Gastroesophageal sphincter (tissue), 4 donors: ENCODE data around the gene TET2. TPM values are rescaled to one million over a fixed set of nuclear protein-coding genes. Genes with fewer than 3 reads are reported as not detected.

Source experiments
- ATAC-seq: fragments of 150-250 bp; one replicate; pipeline ENCODE4 v1.9.1; 2016; ENCODE audit warnings: mild to moderate bottlenecking, moderate library complexity
- H3K27ac ChIP-seq, 4 donors: fragments of 200-600 bp; sonication (generic) in 3 of 4; 1 replicate in 3 of 4; 2 replicates in 1 of 4; pipeline ENCODE4 v1.5.1; 2016 to 2019
- H3K27me3 ChIP-seq: fragments of 200-600 bp; sonication (generic); one replicate; pipeline ENCODE4 v1.5.1; 2019
- H3K36me3 ChIP-seq, 2 donors: fragments of 200-600 bp; sonication (generic); one replicate each; pipeline ENCODE4 v1.5.1; 2019; ENCODE audit warnings: control low read depth in 1 of 2
- H3K4me1 ChIP-seq, 3 donors: fragments of 200-600 bp; sonication (generic); 1 replicate in 2 of 3; 2 replicates in 1 of 3; pipeline ENCODE4 v1.5.1; 2016 to 2019; ENCODE audit warnings: control low read depth in 2 of 3
- H3K4me3 ChIP-seq, 2 donors: fragments of 200-600 bp; sonication (generic); one replicate each; pipeline ENCODE4 v1.5.1; 2019; ENCODE audit warnings: mild to moderate bottlenecking in 1 of 2, moderate library complexity in 1 of 2
- H3K9me3 ChIP-seq, 3 donors: fragments of 200-600 bp; sonication (generic); one replicate each; pipeline ENCODE4 v1.5.1; 2017 to 2019; ENCODE audit warnings: control low read depth in 2 of 3
- CTCF ChIP-seq, 4 experiments: fragments of 200-600 bp in 2 of 4; fragments of 450-650 bp in 2 of 4; sonication (generic) in 1 of 4; IDR thresholded peaks; one replicate each; pipeline ENCODE4 v1.5.1; 2017 to 2019; ENCODE audit warnings: antibody characterized with exemption in 4 of 4, mild to moderate bottlenecking in 2 of 4, moderate library complexity in 2 of 4
- EP300 ChIP-seq: sonication (generic); formaldehyde crosslinking; IDR thresholded peaks from one replicate; pipeline ENCODE4 v1.6.1; 2017; ENCODE audit warnings: antibody characterized with exemption, mild to moderate bottlenecking
- POLR2A ChIP-seq, 2 donors: fragments of 450-650 bp; IDR thresholded peaks; one replicate each; pipeline ENCODE4 v1.6.1; 2017; ENCODE audit warnings: antibody characterized with exemption in 2 of 2, mild to moderate bottlenecking in 2 of 2, moderate library complexity in 1 of 2
- POLR2AphosphoS5 ChIP-seq: sonication (generic); formaldehyde crosslinking; IDR thresholded peaks from one replicate; pipeline ENCODE4 v1.6.1; 2017; ENCODE audit warnings: antibody characterized with exemption
- WGBS, 2 donors: methylation state at CpG; one replicate each; pipeline ENCODE4 v1.1.5; 2018; ENCODE audit warnings: low coverage in 1 of 2; 5-methylcytosine and 5-hydroxymethylcytosine counted together
- total RNA-seq, 4 donors: library from RNA; depleted of rRNA; stranded (reverse); fragments of >200 nt; gene quantifications; one replicate each; pipeline ENCODE4 v1.1.0, GENCODE V29; 2016

TET2 gene
- total RNA-seq, result 10 to 100 TPM; 22.5 to 37.7 (median 27.8) TPM

GRCh38 chr4:105146276-105147015, at the start of gene TET2:
Gene TET2, plus strand, starts transcription at chr4:105146876. Its CDS starts 87,067 bp downstream, at chr4:105233943.
- H3K27me3 ChIP-seq, result no peaks in the 10 kb centered on the region
- peak within 1 kb of the TSS; percentile 63 to 81 for H3K4me3 ChIP-seq
- 0 to 1% methylated on average over 10 to 12 of the region's 77 CpGs for WGBS, 2 donors
- peak; percentile 86 for ATAC-seq
- peak within 1 kb of the TSS; percentile 83 to 90 (median 86) for H3K27ac ChIP-seq
- TF ChIP-seq CTCF (IDR thresholded peaks at IDR 0.05) (peak in 3 of 4 experiments; percentile 9 to 40 (median 27)), POLR2AphosphoS5 (peak; percentile 36), EP300 (no peak), POLR2A (IDR thresholded peaks at IDR 0.05) (peak; percentile 67 to 74)
- H3K36me3 ChIP-seq, result no peaks in the 10 kb centered on the region
- peaks cover 0 to 39% (median 4%) of the 10 kb centered on the region in 3 donors for H3K4me1 ChIP-seq
- H3K9me3 ChIP-seq, result no peaks in the 10 kb centered on the region

GRCh38 chr4:105102016-105102415, 44.7 kb upstream of the TET2 start:
- TF ChIP-seq POLR2AphosphoS5 (no peak), POLR2A (IDR thresholded peaks at IDR 0.05) (no peak), EP300 (no peak), CTCF (IDR thresholded peaks at IDR 0.05) (no peak)
- Histone ChIP-seq H3K9me3 (peaks cover 0 to 2% (median 0%) of the 10 kb centered on the region in 3 donors), H3K27me3 (no peaks in the 10 kb centered on the region), H3K27ac (no peak overlapping the region), H3K4me3 (no peak overlapping the region), H3K4me1 (no peaks in the 10 kb centered on the region), H3K36me3 (no peaks in the 10 kb centered on the region)
- ATAC-seq, result no peak

- peak; percentile 90 for ATAC-seq
- no peak overlapping the region for H3K4me3 ChIP-seq
- H3K27ac ChIP-seq, result peak overlapping the region in 3 of 4 donors; percentile 19 to 69 (median 65)
- no peak for TF ChIP-seq EP300
- TF ChIP-seq CTCF (IDR thresholded peaks at IDR 0.05), result no peak
- TF ChIP-seq POLR2AphosphoS5, result peak; percentile 34
- TF ChIP-seq POLR2A (IDR thresholded peaks at IDR 0.05), result no peak
- H3K36me3 ChIP-seq, result no peaks in the 10 kb centered on the region
- no peaks in the 10 kb centered on the region for H3K27me3 ChIP-seq
- H3K4me1 ChIP-seq, result no peaks in the 10 kb centered on the region
- H3K9me3 ChIP-seq, result no peaks in the 10 kb centered on the region
These were observed 40.2 kb upstream of the TET2 start for GRCh38 chr4:105106426-105106825.

- H3K9me3 ChIP-seq, result no peaks in the 10 kb centered on the region
- no peak overlapping the region for H3K4me3 ChIP-seq
- no peaks in the 10 kb centered on the region for H3K4me1 ChIP-seq
- 63 to 76% methylated on average over 3 to 5 of the region's 5 CpGs for WGBS, 2 donors
- H3K27ac ChIP-seq, result peak overlapping the region in 3 of 4 donors; percentile 19 to 69 (median 65)
- no peak for TF ChIP-seq EP300
- no peak for TF ChIP-seq POLR2AphosphoS5
- TF ChIP-seq CTCF (IDR thresholded peaks at IDR 0.05), result no peak
- no peak for TF ChIP-seq POLR2A (IDR thresholded peaks at IDR 0.05)
- no peaks in the 10 kb centered on the region for H3K36me3 ChIP-seq
- no peaks in the 10 kb centered on the region for H3K27me3 ChIP-seq
- peak; percentile 73 for ATAC-seq
These were observed 39.4 kb upstream of the TET2 start for GRCh38 chr4:105107095-105107856.
